AG08396 (cell line): ENCODE measurements around the gene DCAF6.
"Not testable (repeated sequence)": the region's sequence is repeated elsewhere in the genome, so short reads cannot be mapped to it uniquely, and the experiment has no call there.

Experiments
- DNase-seq: peaks from one replicate; pipeline ENCODE4 v3.0.0; 2012; ENCODE audit warnings: low spot score, mixed read lengths

DCAF6 gene

DNA sequence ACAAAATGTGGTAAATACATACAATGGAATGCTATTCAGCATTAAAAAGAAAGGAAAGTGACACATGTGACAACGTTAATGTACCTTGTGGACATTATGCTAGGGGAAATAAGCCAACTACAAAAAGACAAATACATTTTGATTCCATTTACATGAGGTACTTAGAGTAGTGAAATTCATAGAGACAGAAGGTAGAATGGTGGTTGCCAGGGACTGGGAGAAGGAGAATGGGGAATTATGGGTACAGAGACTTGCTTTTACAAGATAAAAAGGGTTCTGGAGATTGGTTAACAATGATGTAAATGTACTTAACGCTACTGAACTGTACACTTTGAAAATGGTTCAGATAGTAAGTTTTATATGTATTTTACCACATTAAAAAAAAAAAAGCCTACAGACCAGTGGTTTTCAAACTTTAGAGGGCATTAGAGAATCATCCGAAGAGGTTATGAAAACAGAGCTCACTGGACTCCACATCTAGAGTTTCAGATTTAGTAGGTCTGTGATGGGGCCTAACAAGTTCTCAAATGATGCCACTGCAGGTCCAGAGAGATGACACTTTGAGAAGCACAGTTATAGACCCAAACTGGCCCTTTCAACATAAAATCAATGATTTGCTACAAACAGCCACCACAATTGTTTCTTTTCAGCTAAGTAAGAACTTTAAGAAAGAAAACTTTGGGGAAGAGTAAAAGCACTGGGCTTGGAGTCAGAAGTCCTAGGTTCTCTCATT lies 13.0 kb upstream of the DCAF6 start:
- no peak for DNase-seq

DNA sequence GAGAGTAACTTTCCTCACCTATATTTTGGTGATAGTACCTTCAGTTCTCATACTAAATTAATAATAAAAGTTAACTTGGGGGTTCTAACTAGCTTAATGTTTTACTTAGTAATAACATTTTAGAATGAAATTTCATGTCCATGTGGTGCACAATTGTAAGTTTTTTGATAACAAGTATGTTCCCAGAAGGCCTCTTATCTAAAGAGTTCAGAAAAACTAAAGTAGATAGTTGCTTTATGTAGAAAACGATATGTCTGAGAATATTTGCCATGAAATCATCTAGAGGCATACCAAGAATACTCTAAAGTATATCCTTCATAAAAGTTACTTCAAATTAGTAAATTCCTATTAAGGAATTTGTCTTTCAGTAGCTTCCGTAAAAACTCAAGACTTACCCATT lies 12.4 kb upstream of the DCAF6 start:
- no peak for DNase-seq

GRCh38 chr1:167924543-167925231 lies 11.8 kb upstream of the DCAF6 start:
- no peak for DNase-seq

DNA sequence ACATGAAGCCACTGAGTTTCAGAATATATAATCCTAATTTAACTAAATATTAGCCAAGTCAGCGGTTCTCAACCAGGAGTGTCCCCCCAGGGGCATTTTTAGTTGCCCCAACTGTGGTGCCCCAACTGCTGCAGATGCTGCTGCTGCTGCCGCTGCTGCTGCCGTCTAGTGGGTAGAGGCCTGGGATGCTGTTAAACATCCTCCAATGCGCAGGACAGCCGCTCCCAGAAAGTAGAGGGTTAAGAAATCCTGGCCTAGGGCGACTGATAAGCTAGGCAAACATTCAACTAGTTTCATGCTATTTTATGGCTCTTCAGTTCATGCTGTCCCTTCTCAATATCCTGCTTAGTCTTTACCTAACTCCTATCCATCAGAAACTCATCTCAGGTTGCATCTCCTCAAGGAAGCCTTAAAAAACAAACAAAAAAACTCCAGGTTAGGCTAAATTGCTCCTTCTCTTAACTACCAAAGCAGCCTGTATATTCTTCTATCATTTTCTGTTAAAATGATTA lies 9.9 kb upstream of the DCAF6 start:
- no peak for DNase-seq

DNA sequence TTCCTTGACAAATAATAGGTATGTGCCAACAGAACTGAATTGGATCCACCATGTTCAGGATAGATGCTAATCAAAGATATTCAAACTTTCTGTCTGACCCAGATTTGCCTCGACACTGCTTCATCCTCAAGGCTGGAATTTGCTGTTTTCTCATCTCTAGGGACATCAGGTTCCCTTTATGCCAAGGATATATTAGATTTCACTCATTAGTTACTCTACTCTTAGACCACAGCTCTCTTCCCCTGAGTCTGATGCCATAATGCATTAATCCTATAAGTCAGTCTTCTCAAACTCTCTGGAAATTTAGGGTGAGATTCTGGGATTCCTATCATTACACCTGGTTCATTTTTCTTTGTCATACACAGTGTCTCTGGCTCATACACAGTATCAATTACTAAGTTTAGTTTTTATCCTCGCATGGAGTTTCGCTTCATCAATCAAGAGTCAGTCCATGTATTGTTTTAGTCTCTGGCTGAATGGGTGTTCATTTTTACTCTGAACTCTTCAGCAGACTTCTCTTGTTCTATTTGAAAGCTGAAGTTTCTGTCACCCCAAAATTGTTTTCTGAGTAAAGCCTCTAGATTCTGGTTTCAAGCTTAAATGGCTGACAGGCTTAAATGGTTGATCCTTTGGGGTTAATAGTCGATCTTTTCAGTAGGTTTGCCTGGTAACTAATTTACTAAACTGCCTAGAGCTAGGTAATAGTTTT lies 9.3 kb upstream of the DCAF6 start:
- no peak for DNase-seq

DNA sequence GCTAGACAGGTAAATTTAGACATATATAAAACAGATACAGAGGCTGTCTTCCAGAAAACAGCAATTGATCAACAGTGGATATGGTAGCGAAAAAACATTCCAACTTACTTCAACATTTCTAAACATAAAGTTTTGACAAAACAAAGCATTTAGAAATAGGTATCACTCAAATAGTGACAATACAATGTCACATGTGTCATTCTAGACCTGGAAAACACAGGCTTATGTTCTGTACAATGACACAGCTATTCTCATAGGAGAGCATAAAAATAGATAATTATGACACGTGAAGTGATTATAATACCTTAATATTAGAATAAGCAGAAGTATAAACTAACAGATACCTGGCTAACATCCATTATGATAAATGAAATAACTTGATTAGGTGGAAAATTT lies 8.0 kb upstream of the DCAF6 start:
- DNase-seq, result no peak

DNA sequence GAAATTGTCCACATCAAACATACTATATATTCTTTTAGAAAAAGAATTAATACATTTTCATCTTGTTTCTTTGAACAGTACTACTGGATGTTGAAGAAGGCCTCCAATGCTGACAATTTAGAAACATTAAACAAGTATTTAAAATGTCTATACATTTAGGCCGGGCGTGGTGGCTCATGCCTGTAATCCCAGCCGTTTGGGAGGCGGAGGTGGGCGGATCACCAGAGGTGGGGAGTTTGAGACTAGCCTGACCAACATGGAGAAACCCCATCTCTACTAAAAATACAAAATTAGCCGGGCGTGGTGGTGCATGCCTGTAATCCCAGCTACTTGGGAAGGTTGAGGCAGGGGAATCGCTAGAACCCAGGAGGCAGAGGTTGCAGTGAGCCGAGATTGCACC lies 7.6 kb upstream of the DCAF6 start:
- not testable (repeated sequence) for DNase-seq

GRCh38 chr1:167929725-167930124 lies 6.8 kb upstream of the DCAF6 start:
- DNase-seq, result no peak

GRCh38 chr1:167933788-167934187 lies 2.7 kb upstream of the DCAF6 start:
- no peak for DNase-seq

DNA sequence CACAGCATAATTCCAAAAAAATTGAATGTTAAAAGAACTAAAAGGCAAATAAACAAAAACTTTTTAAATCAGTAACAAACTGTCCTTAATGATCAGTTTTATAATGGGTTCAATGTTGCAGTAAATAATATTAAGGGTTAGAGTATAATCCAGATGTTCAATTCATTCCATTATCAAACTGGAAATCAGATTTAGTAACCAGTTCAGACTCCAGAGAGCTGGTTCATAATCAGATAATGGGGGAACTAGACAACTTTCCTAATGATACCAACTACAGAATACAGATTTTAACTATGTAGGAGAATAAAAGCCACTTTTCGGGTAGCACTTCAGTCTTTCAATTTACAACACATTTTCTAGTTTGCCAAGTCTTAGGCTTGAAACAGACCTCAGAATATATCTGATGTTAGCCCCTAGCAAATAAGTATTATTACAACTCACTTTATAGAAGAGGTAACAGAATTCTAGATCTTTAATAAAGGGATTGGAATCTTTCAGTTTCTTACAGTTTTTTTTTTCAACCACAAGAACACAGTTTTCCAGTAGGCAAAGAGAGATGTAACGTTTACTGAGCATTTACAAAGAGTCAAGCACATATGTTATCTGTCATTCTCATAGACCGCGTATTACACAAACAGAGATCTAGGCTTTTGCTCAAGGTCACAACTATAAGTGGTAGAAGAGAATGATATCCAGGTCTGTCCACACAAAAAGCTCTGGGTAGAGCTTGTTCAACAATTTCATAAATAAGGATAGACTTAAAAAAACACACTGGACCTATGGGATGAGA lies 1.9 kb upstream of the DCAF6 start:
- DNase-seq, result no peak

GRCh38 chr1:167935216-167936067 lies 1.0 kb upstream of the DCAF6 start:
- DNase-seq, result peak; percentile 39

- peak; percentile 74 for DNase-seq
Measured at GRCh38 chr1:167936930-167937708, 636 bp downstream of the DCAF6 start, which contains the start of gene MPC2. Gene MPC2, minus strand, starts transcription at chr1:167937072. Its CDS starts 1,231 bp downstream, at chr1:167935841.

GRCh38 chr1:167937709-167938010 lies 1.2 kb downstream of the DCAF6 start:
- DNase-seq, result no peak

DNA sequence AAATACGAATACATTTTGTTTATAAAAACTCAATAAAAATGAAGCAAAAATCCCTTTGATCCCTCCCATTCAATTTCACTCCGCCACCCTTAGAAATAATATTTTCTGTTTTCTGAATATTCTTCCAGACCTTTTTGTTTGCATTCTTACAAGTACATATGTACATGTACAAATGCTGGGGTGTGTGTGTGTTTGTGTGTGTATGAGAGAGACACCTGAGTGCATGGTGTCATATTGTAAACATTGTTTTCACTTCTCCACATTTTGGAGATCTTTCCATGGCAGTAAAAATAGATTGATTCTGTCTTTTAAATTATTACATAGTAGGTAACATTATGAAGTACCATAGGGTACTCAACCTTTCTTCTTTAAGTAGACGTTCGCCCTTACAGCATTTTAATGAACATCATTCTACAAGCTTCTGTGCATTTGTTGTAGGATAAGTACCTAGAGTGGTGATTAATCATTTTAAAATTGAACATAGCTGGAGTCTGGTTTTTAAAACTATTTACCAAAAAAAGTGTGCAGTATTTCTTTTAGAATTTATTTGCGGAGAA lies 1.7 kb downstream of the DCAF6 start:
- no peak for DNase-seq

DNA sequence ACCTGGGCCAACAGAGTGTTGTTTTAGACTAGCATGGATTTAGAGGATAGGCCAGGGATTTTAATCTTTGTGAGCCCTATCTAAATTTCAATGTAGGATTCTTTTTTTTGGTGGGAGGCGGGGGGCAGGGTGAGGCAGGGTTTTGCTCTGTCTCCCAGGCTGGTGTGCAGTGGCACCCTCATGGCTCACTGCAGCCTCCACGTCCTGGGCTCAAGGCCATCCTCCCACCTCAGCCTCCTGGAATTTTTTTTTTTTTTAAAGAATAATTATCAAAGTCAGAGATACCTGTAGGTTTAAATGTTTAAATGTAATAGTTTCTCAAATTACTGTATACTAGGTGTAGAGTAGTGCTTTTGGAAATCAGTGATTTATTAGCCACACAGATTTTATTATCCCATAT lies 3.8 kb downstream of the DCAF6 start:
- DNase-seq, result no peak

- DNase-seq, result no peak
Measured at GRCh38 chr1:167943541-167943940, 7.1 kb downstream of the DCAF6 start.

GRCh38 chr1:167947733-167948132 lies 11.2 kb downstream of the DCAF6 start:
- DNase-seq, result no peak

DNA sequence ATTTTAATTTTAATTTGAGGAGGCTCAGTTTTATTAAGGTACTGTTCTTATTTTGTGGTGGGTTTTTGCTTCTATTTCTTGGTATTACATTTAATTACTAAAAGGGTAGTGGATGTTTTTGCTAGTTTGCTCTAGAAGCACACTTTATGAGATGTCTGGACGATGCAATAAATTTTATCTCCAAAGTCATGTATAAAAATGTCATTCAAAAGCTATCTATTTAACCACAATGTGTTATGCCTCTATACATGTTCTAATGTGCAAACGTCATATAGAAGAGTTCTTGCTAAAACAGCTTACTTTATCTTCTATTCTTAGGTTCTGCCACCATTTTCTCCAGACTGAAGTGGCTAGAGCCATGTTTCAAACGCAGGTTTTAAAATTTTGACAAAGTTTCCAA lies 13.3 kb downstream of the DCAF6 start:
- no peak for DNase-seq

DNA sequence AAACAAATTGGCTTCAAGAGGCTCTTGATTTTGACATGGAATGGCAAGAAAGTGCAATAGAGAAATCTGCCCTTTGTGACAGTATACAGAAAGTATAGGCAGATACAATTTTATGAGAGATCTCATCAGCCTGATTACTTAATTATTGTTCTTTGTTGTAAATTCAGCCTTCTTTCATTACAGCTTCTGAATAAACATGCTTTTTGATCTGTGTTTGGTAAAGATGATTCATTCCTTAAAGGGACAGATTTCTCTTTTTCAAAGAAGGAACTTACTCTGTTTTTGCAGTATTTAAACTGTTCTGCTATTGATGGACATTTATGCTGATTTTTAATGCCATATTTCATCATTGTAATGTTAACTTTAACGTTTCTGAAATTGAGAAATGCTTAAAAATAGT lies 14.1 kb downstream of the DCAF6 start:
- DNase-seq, result no peak

DNA sequence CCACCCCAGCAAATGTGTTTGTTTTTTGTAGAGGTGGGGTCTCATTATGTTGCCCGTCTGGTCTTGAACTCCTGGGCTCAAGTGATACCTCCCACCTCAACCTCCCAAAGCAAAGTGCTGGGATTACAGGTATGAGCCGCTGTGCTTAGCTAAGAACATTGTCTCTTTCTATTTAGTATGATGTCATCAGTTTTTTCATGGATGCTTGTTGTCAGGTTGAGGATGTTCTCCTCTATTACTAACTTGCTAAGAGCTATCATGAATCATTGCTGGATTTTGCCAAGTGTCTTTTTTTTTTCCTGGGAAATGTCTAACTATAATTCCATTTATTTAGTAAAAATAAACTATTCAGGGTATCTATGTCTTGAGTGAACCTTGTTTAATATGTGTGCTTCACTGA lies 19.4 kb downstream of the DCAF6 start:
- DNase-seq, result no peak
